H9 (cell line): Measurements from ENCODE around the gene C6orf120. TPM values are rescaled to one million over a fixed set of nuclear protein-coding genes. Genes with fewer than 3 reads are reported as not detected.

Experiments used
- DNase-seq: peaks from one replicate; pipeline ENCODE4 v3.0.0-alpha.2; 2017
- H2AFZ ChIP-seq: one replicate; pipeline ENCODE4 v1.6.1; 2013; ENCODE audit warnings: mild to moderate bottlenecking, low read length, control low read depth, moderate library complexity
- H2AK5ac ChIP-seq: 2 replicates; pipeline ENCODE4 v1.6.1; 2013; ENCODE audit warnings: low read length, control low read depth, mixed read lengths; ENCODE audit not compliant: insufficient read length
- H2BK120ac ChIP-seq: one replicate; pipeline ENCODE4 v1.6.1; 2013; ENCODE audit warnings: low read depth, mild to moderate bottlenecking, low read length, control low read depth, inconsistent platforms; ENCODE audit not compliant: poor library complexity, severe bottlenecking
- H2BK12ac ChIP-seq: 2 replicates; pipeline ENCODE4 v1.6.1; 2013; ENCODE audit warnings: low read length, control low read depth, mixed read lengths, low read depth; ENCODE audit not compliant: insufficient read length
- H2BK15ac ChIP-seq: 2 replicates; pipeline ENCODE4 v1.6.1; 2013; ENCODE audit warnings: low read depth, low read length, control low read depth
- H2BK20ac ChIP-seq: one replicate; pipeline ENCODE4 v1.6.1; 2013; ENCODE audit warnings: low read depth, mild to moderate bottlenecking, low read length, control low read depth, inconsistent platforms; ENCODE audit not compliant: poor library complexity, severe bottlenecking
- H2BK5ac ChIP-seq: 2 replicates; pipeline ENCODE4 v1.6.1; 2013; ENCODE audit warnings: low read length, control low read depth, mixed read lengths; ENCODE audit not compliant: insufficient read length
- H3K14ac ChIP-seq: 2 replicates; pipeline ENCODE4 v1.6.1; 2013; ENCODE audit warnings: low read length, control low read depth; ENCODE audit not compliant: insufficient read depth
- H3K18ac ChIP-seq: 2 replicates; pipeline ENCODE4 v1.6.1; 2013; ENCODE audit warnings: low read depth, mild to moderate bottlenecking, mixed read lengths, low read length, control low read depth; ENCODE audit not compliant: insufficient read length
- H3K23ac ChIP-seq: 2 replicates; pipeline ENCODE4 v1.6.1; 2013; ENCODE audit warnings: low read length, control low read depth, mixed read lengths, low read depth; ENCODE audit not compliant: insufficient read length
- H3K23me2 ChIP-seq: 2 replicates; pipeline ENCODE4 v1.6.1; 2013; ENCODE audit warnings: low read depth, mild to moderate bottlenecking, mixed read lengths, low read length, control low read depth; ENCODE audit not compliant: insufficient read length, poor library complexity, severe bottlenecking
- H3K27ac ChIP-seq: 2 replicates; pipeline ENCODE4 v1.5.1; 2013; ENCODE audit warnings: low read length, control low read depth, mixed read lengths, low read depth; ENCODE audit not compliant: insufficient read length
- H3K27me3 ChIP-seq: 2 replicates; pipeline ENCODE4 v1.6.1; 2013; ENCODE audit warnings: low read length, control low read depth, inconsistent platforms; ENCODE audit not compliant: insufficient read depth
- H3K4ac ChIP-seq: 2 replicates; pipeline ENCODE4 v1.6.1; 2013; ENCODE audit warnings: low read depth, mild to moderate bottlenecking, control low read depth, inconsistent platforms, low read length, moderate library complexity
- H3K4me1 ChIP-seq: 2 replicates; pipeline ENCODE4 v1.6.1; 2013; ENCODE audit warnings: low read length, control low read depth, inconsistent platforms; ENCODE audit not compliant: insufficient read depth
- H3K4me2 ChIP-seq: 2 replicates; pipeline ENCODE4 v1.6.1; 2013; ENCODE audit warnings: low read length, control low read depth, mixed read lengths; ENCODE audit not compliant: insufficient read length, insufficient read depth
- H3K56ac ChIP-seq: 2 replicates; pipeline ENCODE4 v1.6.1; 2013; ENCODE audit warnings: low read depth, mild to moderate bottlenecking, mixed read lengths, low read length, control low read depth; ENCODE audit not compliant: insufficient read length
- H3K79me1 ChIP-seq: 2 replicates; pipeline ENCODE4 v1.6.1; 2013; ENCODE audit warnings: low read depth, mild to moderate bottlenecking, moderate library complexity, low read length, control low read depth, inconsistent platforms; ENCODE audit not compliant: insufficient read depth, poor library complexity, severe bottlenecking
- H3K79me2 ChIP-seq: 2 replicates; pipeline ENCODE4 v1.6.1; 2013; ENCODE audit warnings: low read length, control low read depth, inconsistent platforms; ENCODE audit not compliant: insufficient read depth
- H3K9ac ChIP-seq: 2 replicates; pipeline ENCODE4 v1.6.1; 2013; ENCODE audit warnings: low read length, control low read depth, mixed read lengths; ENCODE audit not compliant: insufficient read length; ENCODE audit errors: extremely low read depth
- H3K9me3 ChIP-seq: one replicate; pipeline ENCODE4 v1.6.1; 2013; ENCODE audit warnings: low read depth, low read length, inconsistent platforms; ENCODE audit not compliant: control insufficient read depth
- H3T11ph ChIP-seq: one replicate; pipeline ENCODE4 v1.6.1; 2013; ENCODE audit warnings: mild to moderate bottlenecking, low read length, control low read depth, inconsistent platforms
- H4K20me1 ChIP-seq: one replicate; pipeline ENCODE4 v1.6.1; 2013; ENCODE audit not compliant: control insufficient read depth, insufficient read length, insufficient read depth
- H4K5ac ChIP-seq: 2 replicates; pipeline ENCODE4 v1.6.1; 2013; ENCODE audit warnings: low read depth, mild to moderate bottlenecking, mixed read lengths, low read length, control low read depth; ENCODE audit not compliant: insufficient read length
- H4K8ac ChIP-seq: replicated peaks from 2 replicates; pipeline ENCODE4 v1.6.1; 2013; ENCODE audit warnings: low read length, control low read depth, mixed read lengths, low read depth; ENCODE audit not compliant: insufficient read length
- H4K91ac ChIP-seq: 2 replicates; pipeline ENCODE4 v1.6.1; 2013; ENCODE audit warnings: low read depth, mild to moderate bottlenecking, moderate library complexity, mixed read lengths, low read length, control low read depth; ENCODE audit not compliant: insufficient read length
- H3K27ac Mint-ChIP-seq, 3 experiments: 2 replicates in 2 of 3; 3 replicates in 1 of 3; pipeline ENCODE4 v1.8.0; 2020 to 2021; ENCODE audit warnings: mixed read lengths in 3 of 3, mild to moderate bottlenecking in 1 of 3, moderate library complexity in 1 of 3
- H3K27me3 Mint-ChIP-seq: 2 replicates; pipeline ENCODE4 v1.8.0; 2021; ENCODE audit warnings: low read depth, mild to moderate bottlenecking, moderate library complexity, mixed read lengths
- H3K36me3 Mint-ChIP-seq, 3 experiments: 2 replicates in 2 of 3; 3 replicates in 1 of 3; pipeline ENCODE4 v1.8.0; 2020 to 2021; ENCODE audit warnings: low read depth in 3 of 3, mixed read lengths in 3 of 3; ENCODE audit not compliant: insufficient read depth in 1 of 3
- H3K4me1 Mint-ChIP-seq, 2 experiments: 2 replicates each; pipeline ENCODE4 v1.8.0; 2020; ENCODE audit warnings: mixed read lengths in 2 of 2
- H3K4me3 Mint-ChIP-seq, 2 experiments: 2 replicates in 1 of 2; 3 replicates in 1 of 2; pipeline ENCODE4 v1.8.0; 2020 to 2021; ENCODE audit warnings: mild to moderate bottlenecking in 2 of 2, mixed read lengths in 2 of 2, moderate library complexity in 1 of 2
- H3K9me3 Mint-ChIP-seq, 2 experiments: 2 replicates in 1 of 2; 3 replicates in 1 of 2; pipeline ENCODE4 v1.8.0; 2020; ENCODE audit warnings: mild to moderate bottlenecking in 2 of 2, mixed read lengths in 2 of 2, moderate library complexity in 1 of 2
- WGBS: extraction: QIAGEN DNeasy Blood & Tissue Kit; methylation state at CpG from one replicate; pipeline ENCODE4 v1.1.7; 2013; ENCODE audit warnings: missing lambda C conversion rate, low lambda C conversion rate, mixed read lengths; ENCODE audit not compliant: insufficient read length; ENCODE audit errors: extremely low coverage; 5-methylcytosine and 5-hydroxymethylcytosine counted together
- total RNA-seq: library from RNA; stranded (reverse); gene quantifications from 2 replicates; pipeline ENCODE4 v1.2.1, GENCODE V29; 2021
- TF ChIP-seq, protein P1 (sequence below): fragments of 200-600 bp; sonication (generic); conservative IDR thresholded peaks from 3 replicates; pipeline ENCODE4 v1.8.0; 2021; ENCODE audit warnings: antibody characterized with exemption, mild to moderate bottlenecking

The C6orf120 gene
- total RNA-seq, 1 experiment from 2014 or later: 23.2 TPM

DNA sequence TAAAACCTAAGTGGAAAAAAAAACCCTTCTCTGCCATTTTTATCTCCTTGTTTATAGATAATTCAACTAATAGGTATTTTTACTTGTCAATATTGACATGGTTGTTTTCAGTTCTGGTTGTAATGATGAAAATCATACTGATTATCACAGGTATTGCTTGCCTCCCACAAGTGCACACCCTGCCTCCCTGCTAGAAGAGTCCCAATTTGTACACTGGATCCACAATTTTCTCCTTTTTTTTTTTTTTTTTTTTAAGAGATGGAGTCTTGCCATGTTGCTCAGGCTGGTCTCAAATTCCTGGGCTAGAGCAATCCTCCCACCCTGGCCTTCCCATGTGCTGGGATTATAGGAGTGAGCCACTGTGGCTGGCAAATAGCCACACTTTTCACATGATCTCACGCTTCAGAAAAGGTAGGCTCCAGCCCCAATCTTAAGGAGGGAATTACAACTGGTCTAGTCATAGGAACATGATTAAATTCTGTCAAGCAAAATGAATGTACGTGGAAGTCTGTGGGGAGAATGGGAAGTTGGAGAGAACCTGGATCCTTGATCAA, 37.1 kb downstream of the C6orf120 start:
- Histone ChIP-seq H4K5ac (no peak overlapping the region), H3K27me3 (no peaks in the 10 kb centered on the region), H3K79me1 (no peaks in the 10 kb centered on the region), H3K9ac (no peak overlapping the region), H3K56ac (no peak overlapping the region), H2BK12ac (no peak overlapping the region), H3K14ac (no peak overlapping the region), H3K27ac (no peak overlapping the region), H4K91ac (no peak overlapping the region), H4K20me1 (no peaks in the 10 kb centered on the region), H3K79me2 (no peaks in the 10 kb centered on the region), H3K4me1 (no peaks in the 10 kb centered on the region), H2AK5ac (no peak overlapping the region), H2BK20ac (no peak overlapping the region), H3K18ac (no peak overlapping the region), H4K8ac (no peak overlapping the region), H3K23ac (no peak overlapping the region), H3T11ph (no peak overlapping the region), H2BK120ac (no peak overlapping the region), H3K4ac (no peak overlapping the region), H2BK5ac (no peak overlapping the region), H3K23me2 (no peaks in the 10 kb centered on the region), H2AFZ (no peak overlapping the region), H3K4me2 (no peak overlapping the region), H2BK15ac (no peak overlapping the region), H3K9me3 (no peaks in the 10 kb centered on the region)
- no peak overlapping the region for H3K27ac Mint-ChIP-seq
- no peak for DNase-seq
- peaks cover 3 to 5% of the 10 kb centered on the region in 2 experiments; a peak in 1 of 4 replicates for H3K4me1 Mint-ChIP-seq
- no CpG with 5 or more reads among the region's 2 CpGs for WGBS
- TF ChIP-seq, protein P1, sequence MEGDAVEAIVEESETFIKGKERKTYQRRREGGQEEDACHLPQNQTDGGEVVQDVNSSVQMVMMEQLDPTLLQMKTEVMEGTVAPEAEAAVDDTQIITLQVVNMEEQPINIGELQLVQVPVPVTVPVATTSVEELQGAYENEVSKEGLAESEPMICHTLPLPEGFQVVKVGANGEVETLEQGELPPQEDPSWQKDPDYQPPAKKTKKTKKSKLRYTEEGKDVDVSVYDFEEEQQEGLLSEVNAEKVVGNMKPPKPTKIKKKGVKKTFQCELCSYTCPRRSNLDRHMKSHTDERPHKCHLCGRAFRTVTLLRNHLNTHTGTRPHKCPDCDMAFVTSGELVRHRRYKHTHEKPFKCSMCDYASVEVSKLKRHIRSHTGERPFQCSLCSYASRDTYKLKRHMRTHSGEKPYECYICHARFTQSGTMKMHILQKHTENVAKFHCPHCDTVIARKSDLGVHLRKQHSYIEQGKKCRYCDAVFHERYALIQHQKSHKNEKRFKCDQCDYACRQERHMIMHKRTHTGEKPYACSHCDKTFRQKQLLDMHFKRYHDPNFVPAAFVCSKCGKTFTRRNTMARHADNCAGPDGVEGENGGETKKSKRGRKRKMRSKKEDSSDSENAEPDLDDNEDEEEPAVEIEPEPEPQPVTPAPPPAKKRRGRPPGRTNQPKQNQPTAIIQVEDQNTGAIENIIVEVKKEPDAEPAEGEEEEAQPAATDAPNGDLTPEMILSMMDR: no peak
- no peaks in the 10 kb centered on the region for H3K9me3 Mint-ChIP-seq
- peaks cover 7% of the 10 kb centered on the region for H3K27me3 Mint-ChIP-seq
- no peaks in the 10 kb centered on the region for H3K36me3 Mint-ChIP-seq
- no peak overlapping the region for H3K4me3 Mint-ChIP-seq
